Mammary epithelial cell (primary cell): ENCODE data around the gene CLN3.

Source experiments
- EZH2 ChIP-seq: IDR thresholded peaks from 2 replicates; pipeline ENCODE4 v1.6.1; 2012; ENCODE audit warnings: low read length, inconsistent platforms, borderline replicate concordance
- TF ChIP-seq, protein P1 (sequence below), 2 donors: IDR thresholded peaks in 1 of 2; conservative IDR thresholded peaks in 1 of 2; 2 replicates each; pipeline ENCODE4 v1.5.1; 2011 to 2012; ENCODE audit warnings: inconsistent platforms in 2 of 2, low read length in 2 of 2, mild to moderate bottlenecking in 2 of 2, control low read depth in 1 of 2, low read depth in 1 of 2; ENCODE audit not compliant: insufficient read depth in 1 of 2; ENCODE audit errors: extremely low read depth in 1 of 2

- TF ChIP-seq, protein P1, sequence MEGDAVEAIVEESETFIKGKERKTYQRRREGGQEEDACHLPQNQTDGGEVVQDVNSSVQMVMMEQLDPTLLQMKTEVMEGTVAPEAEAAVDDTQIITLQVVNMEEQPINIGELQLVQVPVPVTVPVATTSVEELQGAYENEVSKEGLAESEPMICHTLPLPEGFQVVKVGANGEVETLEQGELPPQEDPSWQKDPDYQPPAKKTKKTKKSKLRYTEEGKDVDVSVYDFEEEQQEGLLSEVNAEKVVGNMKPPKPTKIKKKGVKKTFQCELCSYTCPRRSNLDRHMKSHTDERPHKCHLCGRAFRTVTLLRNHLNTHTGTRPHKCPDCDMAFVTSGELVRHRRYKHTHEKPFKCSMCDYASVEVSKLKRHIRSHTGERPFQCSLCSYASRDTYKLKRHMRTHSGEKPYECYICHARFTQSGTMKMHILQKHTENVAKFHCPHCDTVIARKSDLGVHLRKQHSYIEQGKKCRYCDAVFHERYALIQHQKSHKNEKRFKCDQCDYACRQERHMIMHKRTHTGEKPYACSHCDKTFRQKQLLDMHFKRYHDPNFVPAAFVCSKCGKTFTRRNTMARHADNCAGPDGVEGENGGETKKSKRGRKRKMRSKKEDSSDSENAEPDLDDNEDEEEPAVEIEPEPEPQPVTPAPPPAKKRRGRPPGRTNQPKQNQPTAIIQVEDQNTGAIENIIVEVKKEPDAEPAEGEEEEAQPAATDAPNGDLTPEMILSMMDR (conservative IDR thresholded peaks at IDR 0.05 in 1 of 2, IDR thresholded peaks at IDR 0.05 in 1 of 2; ENCODE audit: extremely low read depth in 1 of 2, insufficient read depth in 1 of 2, low read depth in 1 of 2, low read length in 2 of 2) = no peak
- no peak for TF ChIP-seq EZH2
Measured at GRCh38 chr16:28473714-28474265, 18.1 kb downstream of the CLN3 start.
